B cell (primary cell): Measurements from ENCODE around the gene DCDC1. TPM values are rescaled to one million over a fixed set of nuclear protein-coding genes. Genes with fewer than 3 reads are reported as not detected.

ENCODE experiments used
- ATAC-seq: fragments of 200-7000 bp; cut with Tn5 transposase; one replicate; pipeline ENCODE4 v1.10.0; 2021; ENCODE audit warnings: low read depth, mild to moderate bottlenecking, moderate number of reproducible peaks, moderate library complexity
- CTCF ChIA-PET: fragments of 350-600 bp; sonication (Branson Sonifier 250); formaldehyde crosslinking; loops from one replicate; lab custom pipeline; 2021; ENCODE audit warnings: antibody characterized with exemption, inconsistent platforms; lab: Charles Lee
- POLR2A ChIA-PET: fragments of 350-600 bp; sonication (Branson Sonifier 250); formaldehyde crosslinking; loops from one replicate; lab custom pipeline; 2021; ENCODE audit warnings: antibody characterized with exemption; lab: Charles Lee
- DNase-seq: peaks from one replicate; pipeline ENCODE4 v3.0.0; 2013
- H2AFZ ChIP-seq: 2 replicates; pipeline ENCODE4 v1.6.1; 2012; ENCODE audit warnings: mild to moderate bottlenecking, low read depth, low read length; ENCODE audit not compliant: insufficient read depth, poor library complexity, severe bottlenecking
- H3K27ac ChIP-seq, 2 donors: 1 replicate in 1 of 2; 2 replicates in 1 of 2; pipeline ENCODE4 v1.5.1; 2012 to 2013; ENCODE audit warnings: low read length in 2 of 2, mild to moderate bottlenecking in 2 of 2, moderate library complexity in 1 of 2
- H3K27me3 ChIP-seq, 4 experiments: fragments of 200-600 bp in 1 of 4; sonication (generic) in 1 of 4; replicated peaks in 1 of 4; 1 replicate in 2 of 4; 2 replicates in 2 of 4; pipeline versions ENCODE4 v1.6.1 to v1.7.0; 2013 to 2016; ENCODE audit warnings: low read length in 3 of 4, mild to moderate bottlenecking in 2 of 4, mixed read lengths in 1 of 4, moderate library complexity in 1 of 4; ENCODE audit not compliant: insufficient read depth in 4 of 4, control insufficient read depth in 3 of 4; ENCODE audit errors: control extremely low read depth in 1 of 4
- H3K36me3 ChIP-seq, 2 experiments: replicated peaks in 1 of 2; 1 replicate in 1 of 2; 2 replicates in 1 of 2; pipeline versions ENCODE4 v1.6.1 to v1.7.1; 2013; ENCODE audit warnings: low read length in 1 of 2; ENCODE audit not compliant: insufficient read depth in 2 of 2, control insufficient read depth in 1 of 2; ENCODE audit errors: control extremely low read depth in 1 of 2, extremely low read depth in 1 of 2
- H3K4me1 ChIP-seq, 2 donors: fragments of 200-600 bp in 1 of 2; sonication (generic) in 1 of 2; 1 replicate in 1 of 2; 2 replicates in 1 of 2; pipeline versions ENCODE4 v1.5.1 to v1.6.1; 2013 to 2017; ENCODE audit warnings: low read length in 2 of 2; ENCODE audit not compliant: control insufficient read depth in 2 of 2, insufficient read depth in 2 of 2
- H3K4me2 ChIP-seq: replicated peaks from 2 replicates; pipeline ENCODE3; 2012; ENCODE audit warnings: mild to moderate bottlenecking, low read depth, low read length; ENCODE audit not compliant: poor library complexity, severe bottlenecking
- H3K4me3 ChIP-seq, 5 experiments: fragments of 200-600 bp in 1 of 5; sonication (generic) in 1 of 5; 1 replicate in 3 of 5; 2 replicates in 2 of 5; pipeline versions ENCODE4 v1.5.1 to v1.7.0; 2011 to 2016; ENCODE audit warnings: low read length in 4 of 5, mild to moderate bottlenecking in 4 of 5, low read depth in 2 of 5, control low read depth in 1 of 5, moderate library complexity in 1 of 5; ENCODE audit not compliant: insufficient read depth in 1 of 5; ENCODE audit errors: control extremely low read depth in 1 of 5, extremely low read depth in 1 of 5
- H3K79me2 ChIP-seq: fragments of 200-600 bp; sonication (generic); one replicate; pipeline ENCODE4 v1.6.0; 2016; ENCODE audit warnings: low read length; ENCODE audit not compliant: control insufficient read depth, insufficient read depth
- H3K9ac ChIP-seq: fragments of 200-600 bp; sonication (generic); 2 replicates; pipeline ENCODE4 v1.6.1; 2017; ENCODE audit warnings: mild to moderate bottlenecking, low read length, moderate library complexity
- H3K9me3 ChIP-seq, 3 donors: one replicate each; pipeline versions ENCODE4 v1.6.1 to v1.7.1; 2013; ENCODE audit warnings: low read length in 2 of 3; ENCODE audit not compliant: control insufficient read depth in 2 of 3, insufficient read depth in 1 of 3; ENCODE audit errors: control extremely low read depth in 1 of 3
- H4K20me1 ChIP-seq: 2 replicates; pipeline ENCODE4 v1.6.0; 2012; ENCODE audit warnings: mild to moderate bottlenecking, low read length; ENCODE audit not compliant: insufficient read depth, control insufficient read depth, poor library complexity, severe bottlenecking
- H3K27ac Mint-ChIP-seq: one replicate; pipeline ENCODE4 v1.8.0; 2021; ENCODE audit warnings: mixed read lengths
- H3K27me3 Mint-ChIP-seq: one replicate; pipeline ENCODE4 v1.8.0; 2021; ENCODE audit warnings: mixed read lengths
- H3K4me1 Mint-ChIP-seq: one replicate; pipeline ENCODE4 v1.8.0; 2021; ENCODE audit warnings: mixed read lengths
- H3K4me3 Mint-ChIP-seq: one replicate; pipeline ENCODE4 v1.8.0; 2021; ENCODE audit warnings: mixed read lengths
- H3K9me3 Mint-ChIP-seq: one replicate; pipeline ENCODE4 v1.8.0; 2022; ENCODE audit warnings: mixed read lengths; ENCODE audit not compliant: insufficient read depth
- CTCF ChIP-seq: fragments of 200-600 bp; IDR thresholded peaks from one replicate; pipeline ENCODE4 v1.8.0; 2022; ENCODE audit warnings: antibody characterized with exemption, mild to moderate bottlenecking
- EZH2 ChIP-seq: IDR thresholded peaks from 2 replicates; pipeline ENCODE4 v1.6.1; 2012; ENCODE audit warnings: borderline replicate concordance, low read depth, mild to moderate bottlenecking, moderate library complexity, low read length; ENCODE audit not compliant: insufficient read depth, poor library complexity, severe bottlenecking
- WGBS: methylation state at CpG from one replicate; pipeline ENCODE4 v1.1.5; 2013; ENCODE audit warnings: missing lambda C conversion rate; ENCODE audit not compliant: insufficient coverage; 5-methylcytosine and 5-hydroxymethylcytosine counted together
- intact Hi-C: fragments of 100-400 bp; cut with micrococcal nuclease; formaldehyde crosslinking; loops from one replicate; pipeline ENCODE4 v1.10.0; 2022
- polyA plus RNA-seq: library from polyadenylated mRNA; depleted of rRNA; stranded (reverse); fragments of >200 nt; gene quantifications from 2 replicates; pipeline ENCODE4 v1.2.3, GENCODE V29; 2012
- total RNA-seq, 2 donors: library from RNA; stranded (reverse); fragments of 120-200 nt in 1 of 2; gene quantifications; 1 replicate in 1 of 2; 2 replicates in 1 of 2; pipeline versions ENCODE4 v1.2.3 to v1.2.4, GENCODE V29; 2013 to 2022

DCDC1 gene
- total and polyA plus RNA-seq, 2 donors (not counting 1 experiment from before 2014, with no cell fraction given), result not detected

- no peaks in the 10 kb centered on the region for H3K4me1 ChIP-seq
- TF ChIP-seq CTCF (no peak), EZH2 (no peak)
- ChIA-PET POLR2A (no interaction called here), CTCF (no interaction called here)
- H3K4me2 ChIP-seq, result no peak overlapping the region
- no peaks in the 10 kb centered on the region for H3K9me3 Mint-ChIP-seq
- intact Hi-C loops, result no loop called here
- no peaks in the 10 kb centered on the region for H3K27me3 Mint-ChIP-seq
- no peak overlapping the region for H3K27ac Mint-ChIP-seq
- no peak for ATAC-seq
- H3K4me3 Mint-ChIP-seq, result no peak overlapping the region
- H3K9ac ChIP-seq, result no peak overlapping the region
- peaks cover 2% of the 10 kb centered on the region for H3K4me1 Mint-ChIP-seq
- WGBS, result 100% methylated on average over 3 of the region's 3 CpGs
- DNase-seq, result no peak
- H4K20me1 ChIP-seq, result no peaks in the 10 kb centered on the region
- no peak overlapping the region for H2AFZ ChIP-seq
- H3K9me3 ChIP-seq, result no peaks in the 10 kb centered on the region
- no peaks in the 10 kb centered on the region for H3K79me2 ChIP-seq
- H3K4me3 ChIP-seq, result no peak overlapping the region
- no peak overlapping the region for H3K27ac ChIP-seq
- H3K27me3 ChIP-seq, result no peaks in the 10 kb centered on the region
- H3K36me3 ChIP-seq, result peaks cover 0 to 9% of the 10 kb centered on the region in 2 experiments
Measured at GRCh38 chr11:31414338-31414737, 44.8 kb upstream of the DCDC1 start.

GRCh38 chr11:31412946-31413345 lies 43.4 kb upstream of the DCDC1 start:
- ATAC-seq (no peak), DNase-seq (no peak)
- no peaks in the 10 kb centered on the region for H3K27me3 ChIP-seq
- Mint-ChIP-seq H3K27me3 (no peaks in the 10 kb centered on the region), H3K9me3 (no peaks in the 10 kb centered on the region), H3K4me1 (peaks cover 4% of the 10 kb centered on the region), H3K27ac (no peak overlapping the region), H3K4me3 (no peak overlapping the region)
- H3K4me3 ChIP-seq, result no peak overlapping the region
- intact Hi-C loops, result no loop called here
- H3K9me3 ChIP-seq, result no peaks in the 10 kb centered on the region
- no peak overlapping the region for H3K4me2 ChIP-seq
- no peaks in the 10 kb centered on the region for H3K4me1 ChIP-seq
- ChIA-PET CTCF (no interaction called here), POLR2A (no interaction called here)
- no peak overlapping the region for H2AFZ ChIP-seq
- no peaks in the 10 kb centered on the region for H3K79me2 ChIP-seq
- 100% methylated on average over 2 of the region's 2 CpGs for WGBS
- H3K9ac ChIP-seq, result no peak overlapping the region
- H3K27ac ChIP-seq, result no peak overlapping the region
- peaks cover 0 to 9% of the 10 kb centered on the region in 2 experiments for H3K36me3 ChIP-seq
- no peaks in the 10 kb centered on the region for H4K20me1 ChIP-seq
- TF ChIP-seq EZH2 (no peak), CTCF (no peak)
